A673 (cell line): ENCODE data around the gene PCDH17.

Experiments used
- CTCF ChIP-seq: fragments of 300-800, 200-600 bp; sonication (generic); conservative IDR thresholded peaks from 2 replicates; pipeline ENCODE4 v1.5.1; 2017; ENCODE audit warnings: low read depth, mild to moderate bottlenecking, antibody characterized with exemption, low read length, moderate library complexity, mixed read lengths
- EZH2 ChIP-seq: fragments of 200-600 bp; sonication (generic); IDR thresholded peaks from 2 replicates; pipeline ENCODE4 v1.6.1; 2017; ENCODE audit warnings: borderline replicate concordance, low read depth, mild to moderate bottlenecking, mixed read lengths, antibody characterized with exemption, low read length; ENCODE audit not compliant: poor library complexity, severe bottlenecking

- TF ChIP-seq CTCF, result no peak
- TF ChIP-seq EZH2, result no peak
Measured at GRCh38 chr13:57739089-57739488, 107.5 kb downstream of the PCDH17 start.
